HG03060 (cell line): Measurements from ENCODE around the gene NOP10.
"Not testable (repeated sequence)": the region's sequence is repeated elsewhere in the genome, so short reads cannot be mapped to it uniquely, and the experiment has no call there.

Experiments
- ATAC-seq: cut with Tn5 transposase; IDR thresholded peaks from one replicate; pipeline ENCODE4 v1.9.1; 2021; ENCODE audit warnings: low read depth, moderate number of reproducible peaks; ENCODE audit not compliant: unreplicated experiment

NOP10 gene

DNA sequence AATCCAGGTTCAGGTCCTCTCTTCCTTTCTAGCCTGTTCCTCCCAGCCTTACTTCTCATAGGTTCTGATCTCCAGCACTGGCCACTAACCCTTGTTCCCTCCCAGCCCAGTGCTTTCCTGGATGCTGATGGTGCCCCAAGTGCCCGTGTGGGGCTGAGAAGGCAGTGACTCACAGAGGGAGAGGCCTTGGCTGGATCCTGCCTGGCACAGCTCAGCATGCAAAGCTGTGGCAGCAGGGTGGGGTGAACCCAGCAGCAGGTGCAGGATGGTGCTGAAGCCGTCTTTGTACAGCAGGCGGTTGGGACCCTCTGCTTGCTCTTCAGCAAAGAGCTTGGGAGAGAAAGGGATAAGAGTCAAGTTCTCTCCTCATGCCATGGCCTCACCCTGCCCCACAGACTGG, 16.5 kb upstream of the NOP10 start:
- no peak for ATAC-seq

DNA sequence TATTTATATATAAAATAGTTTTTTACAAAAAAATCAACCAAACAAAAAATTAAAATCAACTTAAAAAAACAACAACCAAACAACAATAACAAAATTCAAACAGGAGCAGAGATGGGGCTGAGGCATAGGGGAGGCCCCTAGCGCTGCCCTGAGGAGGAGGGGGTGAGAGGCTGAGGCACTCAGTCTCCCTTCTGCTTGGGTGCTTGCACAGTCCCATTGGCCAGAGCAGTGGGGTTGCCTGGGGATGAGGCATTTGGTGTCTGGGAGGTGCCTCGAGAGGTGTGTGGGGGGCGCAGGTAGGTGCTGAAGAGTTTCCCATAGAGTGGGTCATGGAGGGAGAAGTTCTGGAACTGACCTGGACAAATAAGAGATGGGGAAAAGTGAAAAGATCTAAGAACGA, 16.0 kb upstream of the NOP10 start:
- ATAC-seq, result no peak

DNA sequence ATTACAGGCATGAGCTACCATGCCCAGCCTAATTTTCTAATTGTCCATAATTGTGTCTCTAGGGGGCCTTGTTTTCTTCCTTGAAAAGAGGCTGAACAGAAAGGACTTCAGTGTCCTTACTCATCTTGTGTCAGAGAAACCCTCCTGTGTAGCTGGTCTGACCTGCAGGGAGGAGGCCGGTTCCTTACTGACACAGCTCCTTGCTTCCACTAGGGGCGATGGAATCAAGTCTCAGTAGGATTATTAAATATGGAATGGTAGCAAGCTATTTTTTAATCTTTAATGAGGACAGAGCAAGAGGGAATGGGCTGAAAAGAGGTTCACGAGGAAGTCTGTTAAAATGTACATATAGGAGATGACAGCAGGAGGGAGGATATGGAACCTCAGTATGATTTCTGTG, 15.4 kb upstream of the NOP10 start:
- no peak for ATAC-seq

DNA sequence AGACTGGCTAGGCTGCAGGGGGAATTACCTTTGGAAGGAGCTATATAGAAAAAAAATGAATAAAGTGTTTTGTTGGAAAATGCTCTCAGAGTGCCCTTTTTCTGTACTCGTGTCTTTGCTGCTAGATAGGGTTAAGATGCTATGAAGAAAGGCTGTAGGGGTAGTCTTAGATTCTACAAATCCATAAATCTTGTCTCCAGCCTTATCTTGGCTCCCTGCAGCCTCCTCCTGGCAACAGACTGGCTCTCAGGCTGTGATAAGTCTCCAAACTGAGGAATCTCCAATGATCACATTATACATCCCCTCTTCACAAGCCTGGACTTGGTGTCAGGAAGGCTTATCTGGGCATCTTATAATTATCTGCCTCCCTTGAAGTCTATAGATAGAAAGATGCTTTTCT, 14.7 kb upstream of the NOP10 start:
- no peak for ATAC-seq

DNA sequence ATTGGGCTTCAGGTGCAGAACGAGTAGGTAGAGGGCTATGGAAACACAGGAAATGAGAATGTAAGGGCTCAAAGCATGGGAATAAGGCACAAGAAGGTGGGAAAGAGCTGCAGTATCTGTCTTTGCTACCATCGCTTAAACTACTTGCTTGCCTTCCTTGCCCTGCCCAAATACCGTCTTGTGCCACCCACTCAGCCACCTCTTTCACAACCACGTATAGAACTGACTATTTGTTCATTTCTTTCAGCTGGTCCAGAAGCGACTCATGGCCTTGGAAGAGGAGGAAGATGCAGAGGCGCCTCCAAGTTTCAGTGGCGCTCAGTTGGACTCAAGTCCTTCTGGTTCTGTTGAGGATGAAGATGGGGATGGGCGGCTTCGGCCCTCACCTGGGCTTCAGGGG, 12.3 kb upstream of the NOP10 start:
- ATAC-seq, result no peak

DNA sequence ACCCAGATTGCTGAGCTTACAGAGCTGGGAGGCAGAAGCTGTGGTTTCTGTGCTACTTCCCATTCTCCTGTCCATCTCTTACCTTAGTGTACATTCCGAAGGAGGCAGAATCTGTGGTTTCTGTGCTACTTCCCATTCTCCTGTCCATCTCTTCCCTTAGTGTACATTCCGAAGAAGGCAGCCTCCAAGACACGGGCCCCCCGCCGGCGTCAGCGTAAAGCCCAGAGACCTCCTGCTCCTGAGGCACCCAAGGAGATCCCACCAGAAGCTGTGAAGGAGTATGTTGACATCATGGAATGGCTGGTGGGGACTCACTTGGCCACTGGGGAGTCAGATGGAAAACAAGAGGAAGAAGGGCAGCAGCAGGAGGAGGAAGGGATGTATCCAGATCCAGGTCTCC, 11.3 kb upstream of the NOP10 start:
- no peak for ATAC-seq

DNA sequence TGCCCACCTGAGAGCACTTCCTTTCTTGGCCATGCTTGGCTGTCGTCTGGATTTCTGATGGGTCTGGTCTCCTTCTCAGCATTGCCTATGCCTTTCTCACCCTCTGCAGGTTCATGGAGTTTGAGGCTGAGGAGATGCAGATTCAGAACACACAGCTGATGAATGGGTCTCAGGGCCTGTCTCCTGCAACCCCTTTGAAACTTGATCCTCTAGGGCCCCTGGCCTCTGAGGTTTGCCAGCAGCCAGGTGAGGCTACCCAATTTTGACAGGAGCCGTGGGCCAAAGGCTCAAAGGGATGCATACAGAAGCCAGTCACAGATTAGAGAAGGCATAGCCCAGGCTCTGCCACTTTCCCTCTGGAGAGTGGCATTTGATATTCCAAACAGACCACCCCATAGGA, 10.7 kb upstream of the NOP10 start:
- ATAC-seq, result no peak

DNA sequence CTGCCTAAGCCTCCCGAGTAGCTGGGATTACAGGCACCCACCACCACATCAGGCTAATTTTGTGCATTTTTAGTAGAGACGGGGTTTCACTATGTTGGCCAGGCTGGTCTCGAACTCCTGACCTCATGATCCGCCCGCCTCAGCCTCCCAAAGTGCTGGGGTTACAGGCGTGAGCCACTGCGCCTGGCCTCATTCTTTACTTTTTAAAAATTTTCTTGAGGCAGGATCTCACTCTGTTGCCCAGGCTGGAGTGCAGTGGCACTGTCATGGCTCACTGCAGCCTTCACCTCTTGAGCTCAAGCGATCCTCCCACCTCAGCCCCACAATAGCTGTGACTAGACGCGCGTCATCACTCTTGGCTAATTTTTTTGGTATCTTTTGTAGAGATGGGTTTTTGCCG, 10.1 kb upstream of the NOP10 start:
- ATAC-seq, result not testable (repeated sequence)

DNA sequence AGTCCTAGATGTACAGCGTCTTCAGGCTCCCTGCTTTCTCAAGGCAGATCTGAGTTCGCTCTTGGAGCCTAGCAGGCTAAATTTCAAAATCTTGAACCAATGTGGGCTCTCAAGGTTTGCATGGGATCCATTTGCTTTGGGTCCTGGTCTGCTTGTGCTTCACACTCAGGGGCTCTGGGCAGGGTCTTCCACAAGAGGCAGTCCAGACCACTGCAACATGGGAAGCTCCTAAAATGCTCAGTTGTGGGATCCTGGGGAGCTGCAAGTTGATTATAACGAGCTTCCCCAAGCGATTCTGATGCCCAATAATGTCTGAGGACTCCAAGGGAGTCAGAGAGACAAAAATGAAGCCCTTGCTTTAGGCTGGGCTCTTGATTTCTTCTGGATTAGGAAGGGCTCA, 6.8 kb upstream of the NOP10 start:
- ATAC-seq, result no peak

DNA sequence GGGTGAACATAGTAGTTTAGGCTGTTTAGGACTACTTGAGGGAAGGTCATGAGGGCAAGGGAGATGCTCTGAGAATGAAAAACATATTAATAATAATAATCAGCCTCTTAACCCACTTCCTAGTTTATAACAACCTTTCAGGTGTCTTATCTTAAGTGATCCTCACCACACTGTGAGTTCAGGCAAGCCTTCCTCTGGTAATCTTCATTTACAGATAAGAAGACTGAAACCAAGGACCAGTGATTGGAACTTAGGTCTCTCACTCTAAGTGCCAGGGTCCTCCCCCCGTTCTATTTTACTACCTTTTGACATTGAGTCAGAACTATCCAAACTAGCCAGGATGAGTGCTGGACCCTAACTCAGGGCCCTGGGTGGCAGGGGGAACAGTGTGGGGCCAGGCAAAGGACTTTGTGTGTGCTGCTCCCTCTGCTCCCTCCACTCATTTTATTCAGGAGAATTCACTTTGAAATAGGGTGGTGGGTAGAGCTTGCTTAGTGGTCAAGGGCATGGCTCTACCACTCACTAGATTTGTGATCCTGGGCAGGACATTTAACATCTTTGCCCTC, 5.9 kb upstream of the NOP10 start:
- no peak for ATAC-seq

DNA sequence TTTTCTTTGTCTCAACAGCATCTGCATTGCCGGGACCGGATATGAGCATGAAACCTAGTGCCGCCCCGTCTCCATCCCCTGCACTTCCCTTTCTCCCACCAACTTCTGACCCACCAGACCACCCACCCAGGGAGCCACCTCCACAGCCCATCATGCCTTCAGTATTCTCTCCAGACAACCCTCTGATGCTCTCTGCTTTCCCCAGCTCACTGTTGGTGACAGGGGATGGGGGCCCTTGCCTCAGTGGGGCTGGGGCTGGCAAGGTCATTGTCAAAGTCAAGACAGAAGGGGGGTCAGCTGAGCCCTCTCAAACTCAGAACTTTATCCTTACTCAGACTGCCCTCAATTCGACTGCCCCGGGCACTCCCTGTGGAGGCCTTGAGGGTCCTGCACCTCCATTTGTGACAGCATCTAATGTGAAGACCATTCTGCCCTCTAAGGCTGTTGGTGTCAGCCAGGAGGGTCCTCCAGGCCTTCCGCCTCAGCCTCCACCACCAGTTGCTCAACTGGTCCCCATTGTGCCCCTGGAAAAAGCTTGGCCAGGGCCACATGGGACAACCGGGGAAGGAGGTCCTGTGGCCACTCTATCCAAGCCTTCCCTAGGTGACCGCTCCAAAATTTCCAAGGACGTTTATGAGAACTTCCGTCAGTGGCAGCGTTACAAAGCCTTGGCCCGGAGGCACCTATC, 5.2 kb upstream of the NOP10 start:
- ATAC-seq, result no peak

DNA sequence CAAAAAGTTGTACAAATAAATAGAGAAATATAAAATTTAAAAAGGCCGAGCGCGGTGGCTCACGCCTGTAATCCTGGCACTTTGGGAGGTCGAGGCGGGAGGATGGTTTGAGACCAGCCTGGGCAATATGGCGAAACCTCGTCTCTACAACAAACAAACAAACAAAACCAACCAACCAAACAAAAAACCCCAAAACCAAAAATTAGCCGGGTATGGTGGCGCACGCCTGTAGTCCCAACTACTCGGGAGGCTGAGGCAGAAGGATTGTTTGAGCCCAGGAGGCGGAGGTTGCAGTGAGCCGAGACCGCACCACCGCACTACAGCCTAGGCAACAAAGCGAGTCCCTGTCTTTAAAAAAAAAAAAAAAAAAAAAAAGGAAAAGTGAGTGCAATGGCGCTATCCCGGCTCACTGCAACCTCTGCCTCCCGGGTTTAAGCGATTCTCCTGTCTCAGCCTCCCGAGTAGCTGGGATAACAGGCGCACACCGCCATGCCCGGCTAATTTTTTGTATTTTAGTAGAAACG, 661 bp downstream of the NOP10 start:
- ATAC-seq, result not testable (repeated sequence)

DNA sequence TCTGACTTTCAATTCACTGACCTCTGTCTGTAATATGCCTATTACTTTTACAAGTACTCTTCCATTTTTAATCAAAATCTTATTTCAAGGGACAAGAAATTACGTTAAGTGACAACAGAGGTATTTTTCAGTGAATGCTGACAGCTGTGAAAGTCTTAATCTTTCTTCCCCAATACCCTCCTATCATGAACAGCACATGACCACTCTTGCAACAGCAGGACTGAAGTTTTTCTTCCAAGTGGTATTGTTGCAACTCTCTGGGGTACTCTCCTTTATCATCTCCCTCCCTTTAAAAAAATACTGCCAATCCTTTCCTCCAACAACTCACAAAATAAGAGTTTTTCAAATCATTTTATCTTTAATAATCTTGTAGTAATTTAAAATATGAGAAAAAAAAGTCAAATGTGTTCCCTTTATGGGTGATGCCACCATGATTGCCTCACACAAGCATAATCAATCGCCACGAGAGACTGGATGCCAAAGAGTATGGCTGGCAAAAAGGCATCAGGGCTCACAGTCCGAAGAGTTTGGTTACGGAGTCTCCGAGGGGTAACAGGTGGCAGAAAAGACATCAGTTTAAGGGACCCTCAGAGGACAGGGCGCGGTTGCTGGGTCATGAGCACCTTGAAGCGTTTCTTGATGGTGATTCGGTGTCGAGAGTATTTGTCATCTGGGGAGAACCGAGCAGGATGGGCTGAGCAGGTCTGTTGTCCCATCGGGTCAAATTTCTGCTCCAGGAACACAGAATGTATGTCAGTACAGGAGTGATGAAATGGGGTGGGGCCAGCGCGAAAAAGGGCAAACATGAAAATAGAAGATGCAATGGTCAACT, 1.3 kb downstream of the NOP10 start:
- ATAC-seq, result no peak

DNA sequence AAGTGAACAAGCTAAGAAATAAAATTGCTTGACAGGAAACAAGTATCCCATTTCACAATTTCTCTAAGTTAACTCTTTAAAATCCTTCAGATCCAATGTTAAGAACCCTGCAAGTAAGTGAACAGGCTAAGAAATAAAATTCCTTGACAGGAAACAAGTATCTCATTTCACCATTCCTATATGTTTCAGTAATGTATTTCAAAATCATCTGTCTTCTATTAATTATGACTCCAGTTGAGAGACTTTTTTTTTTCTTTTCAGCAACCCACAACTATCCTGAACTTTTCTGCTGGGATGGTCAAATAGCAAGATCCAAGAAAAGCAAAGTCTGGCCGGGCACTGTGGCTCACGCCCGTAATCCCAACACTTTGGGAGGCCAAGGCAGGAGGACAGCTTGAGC, 3.0 kb downstream of the NOP10 start:
- no peak for ATAC-seq

DNA sequence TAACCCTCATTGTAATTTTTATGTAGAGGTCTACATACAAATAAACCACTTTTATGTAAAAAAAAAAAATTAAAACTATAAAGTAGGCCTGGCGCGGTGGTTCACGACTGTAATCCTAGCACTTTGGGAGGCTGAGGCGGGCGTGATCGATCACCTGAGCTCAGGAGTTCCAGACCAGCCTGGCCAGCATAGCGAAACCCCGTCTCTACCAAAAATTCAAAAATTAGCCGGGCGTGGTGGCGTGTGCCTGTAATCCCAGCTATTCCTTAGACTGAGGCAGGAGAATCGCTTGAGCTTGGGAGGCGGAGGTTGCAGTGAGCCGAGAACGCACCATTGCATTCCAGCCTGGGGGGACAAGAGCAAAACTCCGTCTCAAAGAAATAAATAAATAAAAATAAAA, 4.6 kb downstream of the NOP10 start:
- ATAC-seq, result no peak

DNA sequence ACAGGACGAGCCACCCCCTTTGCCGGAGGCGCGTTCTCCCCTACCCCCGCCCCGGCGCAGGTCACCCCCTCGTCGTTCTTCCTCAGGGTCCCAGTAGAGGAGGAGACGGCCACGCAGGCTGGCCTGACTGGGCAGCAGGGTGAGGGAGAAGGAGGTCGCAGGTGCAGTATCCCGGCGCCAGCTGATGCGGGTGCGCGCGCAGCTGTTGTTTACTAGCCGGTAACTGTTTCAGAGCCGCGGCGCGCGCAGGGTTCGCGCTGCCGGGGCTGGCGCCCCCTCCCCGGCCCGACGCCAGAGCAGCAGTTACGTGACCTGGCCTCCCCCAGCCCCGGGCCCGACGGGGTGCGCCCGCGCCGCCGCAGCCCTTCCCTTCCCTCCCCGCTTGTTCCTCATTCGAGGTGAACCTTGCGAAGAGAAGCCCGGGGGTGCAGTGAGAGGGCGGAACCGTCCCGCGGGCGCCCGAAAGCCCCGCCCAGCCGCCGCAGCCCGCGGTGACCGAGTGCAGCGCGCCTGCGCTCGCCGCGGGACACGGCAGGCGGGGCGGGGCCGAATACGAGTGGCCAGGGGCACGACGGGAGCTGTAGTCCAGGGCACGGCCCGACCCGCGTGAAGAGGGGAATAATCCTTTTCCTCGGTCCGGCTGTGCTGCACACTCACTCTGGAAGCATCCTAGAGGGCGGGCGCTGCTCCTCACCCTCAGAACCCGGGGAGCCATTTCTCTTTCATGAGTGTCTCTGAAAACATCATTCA, 5.2 kb downstream of the NOP10 start, which contains the start of gene SLC12A6:
Gene SLC12A6, minus strand, starts transcription at position 225 of the 750 bp plus-strand sequence. CDS start 1,101 bp downstream, outside the sequence.
- ATAC-seq, result peak; percentile 26

DNA sequence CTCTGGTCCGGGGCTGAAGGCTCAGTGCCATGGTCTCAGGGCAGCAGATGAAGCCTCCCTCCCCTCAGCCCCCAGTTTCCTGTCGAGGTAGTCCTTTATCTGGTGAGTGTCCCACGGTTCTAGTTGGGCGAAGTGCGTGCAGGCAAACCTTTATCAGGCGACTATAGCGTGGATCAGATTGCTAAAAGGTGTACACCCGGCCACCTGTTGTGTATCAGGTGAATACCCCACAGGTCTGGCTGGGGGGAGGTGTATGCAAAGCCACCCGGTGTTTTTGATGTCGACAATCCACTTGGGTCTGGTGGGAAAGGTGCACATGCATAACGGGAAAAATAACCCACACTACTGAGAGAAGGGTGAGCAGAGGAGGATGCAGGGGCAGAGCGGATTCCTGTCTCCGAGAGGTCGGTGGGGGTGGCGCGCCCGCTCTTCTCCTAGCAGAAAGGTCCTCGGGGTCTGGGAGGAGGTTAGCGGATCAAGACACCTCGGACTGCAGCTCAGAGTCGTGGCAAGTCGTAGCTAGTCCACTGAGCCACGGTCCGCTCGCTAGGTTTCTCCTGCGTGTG, 5.9 kb downstream of the NOP10 start:
- ATAC-seq, result no peak

DNA sequence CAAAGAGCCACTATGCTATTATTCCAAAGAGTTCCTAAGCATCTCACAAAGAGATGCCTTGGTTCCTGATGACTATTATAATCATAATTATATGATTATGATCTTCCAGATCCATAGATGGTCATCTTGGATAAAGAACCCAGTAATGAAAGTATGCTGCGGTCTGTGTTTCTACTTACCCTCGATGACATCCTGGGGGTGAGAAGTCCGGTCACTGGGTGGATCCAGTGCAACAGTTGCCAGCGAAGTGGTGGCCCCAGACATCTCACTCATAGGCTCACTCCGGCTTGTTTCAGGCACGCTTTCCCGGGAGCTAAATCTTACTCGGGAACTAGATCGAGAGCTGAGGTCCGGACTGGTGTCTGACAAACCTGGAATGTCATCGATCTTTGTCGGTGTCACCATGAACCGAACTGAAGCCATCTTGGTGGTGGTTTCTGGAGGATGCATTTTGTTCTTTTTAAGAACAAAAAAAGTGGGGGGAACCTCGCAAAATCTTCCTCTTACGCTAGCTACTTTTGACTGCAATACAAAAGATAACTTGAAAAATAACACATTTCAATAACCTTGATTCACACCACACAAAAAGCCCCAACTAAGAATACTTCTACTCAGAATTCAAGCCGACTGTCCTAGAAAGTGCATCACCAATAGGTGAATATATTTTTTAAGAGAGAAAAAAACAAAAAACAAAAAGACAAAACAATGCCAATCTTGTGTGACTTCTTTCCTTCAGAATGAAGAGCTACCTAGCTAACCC, 6.5 kb downstream of the NOP10 start:
- no peak for ATAC-seq

DNA sequence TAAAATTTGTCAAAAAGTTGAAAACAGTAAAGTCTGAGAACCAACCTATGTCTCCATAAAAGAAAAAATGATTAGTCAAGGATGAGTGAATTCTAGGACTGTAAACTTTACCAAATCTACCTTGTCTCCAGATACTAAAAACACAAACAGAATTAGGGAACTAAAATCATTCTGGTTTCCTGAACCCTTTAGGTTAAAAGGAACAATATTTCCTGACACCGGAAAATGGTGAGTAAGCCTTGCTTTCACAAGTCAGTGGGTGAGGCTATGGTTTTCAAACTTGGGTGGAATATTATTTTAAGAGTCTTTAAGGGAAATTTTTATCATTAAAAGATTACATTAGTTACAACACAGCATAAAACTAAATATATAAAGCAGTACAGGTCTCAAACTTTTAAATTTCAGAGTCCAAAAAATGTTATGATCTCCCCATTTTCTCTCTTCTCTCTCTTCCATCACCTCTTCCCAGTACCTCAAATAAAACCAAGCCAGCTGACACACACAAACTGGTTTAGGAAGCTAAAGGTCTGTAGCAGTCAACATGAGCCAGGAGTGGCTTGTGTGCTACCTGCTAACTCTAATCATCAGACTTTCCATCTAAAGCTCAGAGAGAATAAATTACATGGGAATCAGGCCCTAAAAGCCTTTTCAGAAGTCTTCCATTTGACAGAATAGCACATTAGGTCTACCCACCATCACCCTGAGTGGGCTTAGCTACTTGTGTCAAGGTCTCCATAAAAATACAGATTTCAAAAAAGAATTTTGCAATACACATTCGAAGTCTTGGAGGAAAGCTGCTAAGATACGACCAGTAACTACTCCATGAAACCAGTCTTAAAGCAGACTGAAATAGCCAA, 7.5 kb downstream of the NOP10 start:
- ATAC-seq, result no peak
